Mesothelial cell of epicardium (in vitro differentiated cells): ENCODE measurements around the gene HAS3. TPM values are rescaled to one million over a fixed set of nuclear protein-coding genes. Genes with fewer than 3 reads are reported as not detected.
"Not testable (repeated sequence)": the region's sequence is repeated elsewhere in the genome, so short reads cannot be mapped to it uniquely, and the experiment has no call there.

Source experiments
- DNase-seq, 2 experiments: peaks; one replicate each; pipeline ENCODE4 v3.0.0; 2021; ENCODE audit warnings: low spot score in 2 of 2; ENCODE audit not compliant: unreplicated experiment in 2 of 2
- H3K27ac Mint-ChIP-seq: 2 replicates; pipeline ENCODE4 v1.8.0; 2021; ENCODE audit warnings: mixed read lengths
- H3K27me3 Mint-ChIP-seq: 2 replicates; pipeline ENCODE4 v1.8.0; 2021; ENCODE audit warnings: low read depth, mixed read lengths
- H3K36me3 Mint-ChIP-seq: 2 replicates; pipeline ENCODE4 v1.8.0; 2021; ENCODE audit warnings: mixed read lengths
- H3K4me1 Mint-ChIP-seq: 2 replicates; pipeline ENCODE4 v1.8.0; 2021; ENCODE audit warnings: mixed read lengths
- H3K4me3 Mint-ChIP-seq: 2 replicates; pipeline ENCODE4 v1.8.0; 2021; ENCODE audit warnings: mild to moderate bottlenecking, moderate library complexity, mixed read lengths
- H3K9me3 Mint-ChIP-seq: 2 replicates; pipeline ENCODE4 v1.8.0; 2021; ENCODE audit warnings: mixed read lengths
- total RNA-seq: library from RNA; stranded (reverse); gene quantifications from 3 replicates; pipeline ENCODE4 v1.2.1, GENCODE V29; 2021
- TF ChIP-seq, protein P1 (sequence below): fragments of 200-600 bp; sonication (generic); IDR thresholded peaks from one replicate; pipeline ENCODE4 v1.5.0; 2021; ENCODE audit warnings: antibody characterized with exemption; ENCODE audit not compliant: unreplicated experiment

HAS3 gene
- total RNA-seq, 1 donor from 2014 or later = 0.92 TPM

DNA sequence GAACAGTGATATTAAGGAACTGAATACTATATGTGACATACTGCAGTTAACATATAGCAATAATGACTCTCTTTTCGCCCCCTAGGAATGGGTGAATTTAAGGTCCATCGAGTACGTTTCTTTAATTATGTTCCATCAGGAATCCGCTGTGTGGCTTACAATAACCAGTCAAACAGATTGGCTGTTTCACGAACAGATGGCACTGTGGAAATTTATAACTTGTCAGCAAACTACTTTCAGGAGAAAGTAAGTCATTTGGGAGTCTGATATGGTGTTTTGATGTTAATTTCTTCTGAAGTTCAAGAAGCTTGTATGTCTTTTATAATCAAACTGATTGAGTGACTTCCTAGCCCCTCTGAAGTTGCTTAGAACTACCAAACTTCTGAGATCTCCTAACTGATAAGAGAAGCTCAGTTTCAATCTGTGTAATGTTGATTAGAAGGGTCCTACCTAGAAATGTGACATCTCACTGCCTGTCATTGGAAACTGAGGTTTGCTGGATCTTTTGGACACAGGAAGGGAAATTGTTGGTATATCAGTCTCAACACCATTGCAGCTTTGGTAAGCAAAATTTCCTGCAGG lies 28.0 kb downstream of the HAS3 start:
- H3K27ac Mint-ChIP-seq = peak overlapping the region; percentile 97
- DNase-seq = no peak
- TF ChIP-seq, protein P1, sequence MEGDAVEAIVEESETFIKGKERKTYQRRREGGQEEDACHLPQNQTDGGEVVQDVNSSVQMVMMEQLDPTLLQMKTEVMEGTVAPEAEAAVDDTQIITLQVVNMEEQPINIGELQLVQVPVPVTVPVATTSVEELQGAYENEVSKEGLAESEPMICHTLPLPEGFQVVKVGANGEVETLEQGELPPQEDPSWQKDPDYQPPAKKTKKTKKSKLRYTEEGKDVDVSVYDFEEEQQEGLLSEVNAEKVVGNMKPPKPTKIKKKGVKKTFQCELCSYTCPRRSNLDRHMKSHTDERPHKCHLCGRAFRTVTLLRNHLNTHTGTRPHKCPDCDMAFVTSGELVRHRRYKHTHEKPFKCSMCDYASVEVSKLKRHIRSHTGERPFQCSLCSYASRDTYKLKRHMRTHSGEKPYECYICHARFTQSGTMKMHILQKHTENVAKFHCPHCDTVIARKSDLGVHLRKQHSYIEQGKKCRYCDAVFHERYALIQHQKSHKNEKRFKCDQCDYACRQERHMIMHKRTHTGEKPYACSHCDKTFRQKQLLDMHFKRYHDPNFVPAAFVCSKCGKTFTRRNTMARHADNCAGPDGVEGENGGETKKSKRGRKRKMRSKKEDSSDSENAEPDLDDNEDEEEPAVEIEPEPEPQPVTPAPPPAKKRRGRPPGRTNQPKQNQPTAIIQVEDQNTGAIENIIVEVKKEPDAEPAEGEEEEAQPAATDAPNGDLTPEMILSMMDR = no peak
- H3K36me3 Mint-ChIP-seq = peaks cover 11% of the 10 kb centered on the region
- peak overlapping the region; percentile 88 for H3K4me3 Mint-ChIP-seq
- H3K4me1 Mint-ChIP-seq = peaks cover 39% of the 10 kb centered on the region
- no peaks in the 10 kb centered on the region for H3K27me3 Mint-ChIP-seq
- no peaks in the 10 kb centered on the region for H3K9me3 Mint-ChIP-seq

DNA sequence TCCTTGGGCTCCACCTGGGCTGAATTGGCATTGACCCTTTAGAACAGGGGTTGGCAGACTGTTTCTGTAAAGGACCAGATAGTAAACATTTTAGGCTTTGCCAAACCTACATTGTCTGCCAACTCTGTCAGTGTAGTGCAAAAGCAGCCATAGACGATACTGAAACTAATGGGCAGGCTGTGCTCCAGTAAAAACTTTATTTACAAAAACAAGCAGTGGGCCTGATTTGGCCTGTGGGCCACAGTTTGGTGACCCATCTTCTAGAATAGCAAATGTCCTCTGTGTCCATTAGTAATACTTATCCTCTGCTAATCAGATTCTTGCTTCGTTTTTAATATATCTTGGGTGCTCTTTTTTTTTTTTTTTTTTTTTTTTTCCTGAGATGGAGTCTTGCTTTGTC lies 33.2 kb downstream of the HAS3 start:
- H3K36me3 Mint-ChIP-seq = peaks cover 33% of the 10 kb centered on the region
- no peak for DNase-seq
- no peak overlapping the region for H3K4me3 Mint-ChIP-seq
- H3K4me1 Mint-ChIP-seq = peaks cover 12% of the 10 kb centered on the region
- no peaks in the 10 kb centered on the region for H3K27me3 Mint-ChIP-seq
- TF ChIP-seq, protein P1 = no peak
- no peaks in the 10 kb centered on the region for H3K9me3 Mint-ChIP-seq
- no peak overlapping the region for H3K27ac Mint-ChIP-seq

DNA sequence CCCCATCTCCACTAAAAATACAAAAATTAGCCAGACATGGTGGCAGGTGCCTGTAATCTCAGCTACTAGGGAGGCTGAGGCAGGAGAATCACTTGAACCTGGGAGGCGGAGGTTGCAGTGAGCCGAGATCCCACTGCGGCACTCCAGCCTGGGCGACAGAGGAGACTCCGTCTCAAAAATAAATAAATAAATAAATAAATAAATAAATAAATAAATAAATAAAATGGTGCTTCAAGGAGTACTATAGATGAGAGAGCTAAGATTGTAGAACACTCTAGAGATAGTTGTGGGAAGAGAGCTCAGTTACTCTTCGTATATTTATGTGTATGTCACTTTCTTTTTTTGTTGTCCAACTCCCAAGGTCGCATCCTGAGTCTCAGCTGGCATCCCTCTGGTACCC lies 34.0 kb downstream of the HAS3 start:
- H3K4me3 Mint-ChIP-seq, DNase-seq, H3K4me1 Mint-ChIP-seq, H3K9me3 Mint-ChIP-seq, H3K27me3 Mint-ChIP-seq, H3K27ac Mint-ChIP-seq: not testable (repeated sequence)
- H3K36me3 Mint-ChIP-seq = peaks cover 36% of the 10 kb centered on the region

DNA sequence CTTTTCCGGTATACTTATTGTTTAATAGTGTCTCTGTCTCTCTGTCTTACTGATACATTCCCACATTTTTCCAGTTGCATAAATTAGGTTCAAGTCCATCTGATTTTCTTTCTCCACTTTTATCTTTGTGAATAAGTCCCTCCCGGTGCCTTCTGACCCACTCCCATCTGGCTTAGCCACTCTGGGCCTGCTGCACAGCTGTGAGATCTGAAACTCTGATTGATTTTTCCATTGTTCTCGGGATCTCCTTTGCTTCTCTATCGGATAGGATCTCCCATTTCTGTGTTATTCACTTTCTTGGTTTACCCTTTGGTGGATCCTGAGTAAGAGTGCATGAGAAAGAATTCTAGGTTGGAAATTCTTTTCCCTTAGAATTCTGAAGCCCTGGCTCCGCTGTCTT lies 35.6 kb downstream of the HAS3 start:
- Mint-ChIP-seq H3K4me1 (no peaks in the 10 kb centered on the region), H3K36me3 (peaks cover 39% of the 10 kb centered on the region), H3K9me3 (no peaks in the 10 kb centered on the region), H3K27me3 (no peaks in the 10 kb centered on the region), H3K27ac (no peak overlapping the region), H3K4me3 (no peak overlapping the region)
- TF ChIP-seq, protein P1 = no peak
- no peak for DNase-seq

DNA sequence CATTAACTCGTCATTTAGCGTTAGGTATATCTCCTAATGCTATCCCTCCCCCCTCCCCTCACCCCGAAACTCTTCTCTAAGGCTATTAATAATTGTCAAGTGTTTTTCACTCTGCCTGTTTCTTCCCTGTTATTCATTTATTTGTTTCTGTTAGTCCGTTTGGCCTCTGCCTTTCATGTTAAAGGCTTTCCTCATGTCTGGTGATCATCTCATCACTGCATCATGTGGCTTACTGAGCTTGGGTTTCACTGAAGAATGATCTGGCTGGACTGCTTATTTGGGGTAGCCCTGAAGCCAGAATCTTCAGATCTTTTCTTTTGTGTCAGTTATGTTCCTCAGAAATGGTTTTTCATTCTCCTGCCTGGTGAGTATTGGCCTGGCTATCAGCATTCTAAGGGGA lies 36.5 kb downstream of the HAS3 start:
- no peak overlapping the region for H3K27ac Mint-ChIP-seq
- no peaks in the 10 kb centered on the region for H3K9me3 Mint-ChIP-seq
- H3K4me3 Mint-ChIP-seq = no peak overlapping the region
- TF ChIP-seq, protein P1 = no peak
- no peak for DNase-seq
- no peaks in the 10 kb centered on the region for H3K27me3 Mint-ChIP-seq
- peaks cover 39% of the 10 kb centered on the region for H3K36me3 Mint-ChIP-seq
- H3K4me1 Mint-ChIP-seq = no peaks in the 10 kb centered on the region

DNA sequence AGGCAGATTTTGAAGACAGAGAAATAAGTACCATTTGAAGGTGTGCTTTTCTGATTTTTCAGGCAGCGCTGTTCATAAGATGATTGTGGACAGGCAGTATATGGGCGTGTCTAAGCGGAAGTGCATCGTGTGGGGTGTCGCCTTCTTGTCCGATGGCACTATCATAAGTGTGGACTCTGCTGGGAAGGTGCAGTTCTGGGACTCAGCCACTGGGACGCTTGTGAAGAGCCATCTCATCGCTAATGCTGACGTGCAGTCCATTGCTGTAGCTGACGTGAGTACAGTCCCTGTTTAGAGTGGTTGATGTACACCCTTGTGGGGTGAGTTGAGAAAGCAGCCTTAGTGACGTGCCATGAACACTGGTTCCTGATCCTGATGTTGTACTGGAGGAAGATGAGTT lies 37.7 kb downstream of the HAS3 start:
- no peak for DNase-seq
- TF ChIP-seq, protein P1 = no peak
- H3K36me3 Mint-ChIP-seq = peaks cover 39% of the 10 kb centered on the region
- H3K4me1 Mint-ChIP-seq = no peaks in the 10 kb centered on the region
- no peaks in the 10 kb centered on the region for H3K27me3 Mint-ChIP-seq
- no peak overlapping the region for H3K27ac Mint-ChIP-seq
- no peaks in the 10 kb centered on the region for H3K9me3 Mint-ChIP-seq
- no peak overlapping the region for H3K4me3 Mint-ChIP-seq
